ENCODE measurements around the gene RABL6.
"Not testable (repeated sequence)": the region's sequence is repeated elsewhere in the genome, so short reads cannot be mapped to it uniquely, and the experiment has no call there.

RABL6 gene

GRCh38 chr9:136828474-136829140, 20.9 kb downstream of the RABL6 start:
- no peak for TF ChIP-seq CTCF (IDR thresholded peaks at IDR 0.05; ENCODE audit: low read depth, low read length)
- in situ Hi-C loops (cut with HindIII; ENCODE audit: low sequenced_read_pairs), result no loop called here
- no peak for DNase-seq (ENCODE audit: low read depth, low spot score)
- no peak overlapping the region for H3K4me3 ChIP-seq (ENCODE audit: low read depth, low read length)

GRCh38 chr9:136829412-136829811, 21.7 kb downstream of the RABL6 start:
- in situ Hi-C loops (cut with HindIII; ENCODE audit: low sequenced_read_pairs), result no loop called here
- H3K4me3 ChIP-seq (ENCODE audit: low read depth, low read length), result no peak overlapping the region

GRCh38 chr9:136829981-136830885, 22.5 kb downstream of the RABL6 start:
- H3K4me3 ChIP-seq (ENCODE audit: low read depth, low read length), result no peak overlapping the region
- in situ Hi-C loops (cut with HindIII; ENCODE audit: low sequenced_read_pairs), result no loop called here
- no peak for DNase-seq (ENCODE audit: low read depth, low spot score)
- no peak for TF ChIP-seq CTCF (IDR thresholded peaks at IDR 0.05; ENCODE audit: low read depth, low read length)

More at GRCh38 chr9:136829412-136829811, 21.7 kb downstream of the RABL6 start:
- TF ChIP-seq CTCF (IDR thresholded peaks at IDR 0.05; ENCODE audit: low read depth, low read length), result no peak
- DNase-seq (ENCODE audit: low read depth, low spot score), result no peak

- H3K4me3 ChIP-seq (ENCODE audit: low read depth, low read length), result no peak overlapping the region
- in situ Hi-C loops (cut with HindIII; ENCODE audit: low sequenced_read_pairs), result no loop called here
- no peak for TF ChIP-seq CTCF (IDR thresholded peaks at IDR 0.05; ENCODE audit: low read depth, low read length)
- no peak for DNase-seq (ENCODE audit: low read depth, low spot score)
These were observed 23.4 kb downstream of the RABL6 start for GRCh38 chr9:136831002-136831719.

GRCh38 chr9:136831720-136832104, 24.0 kb downstream of the RABL6 start:
- no peak for DNase-seq (ENCODE audit: low read depth, low spot score)
- H3K4me3 ChIP-seq (ENCODE audit: low read depth, low read length), result no peak overlapping the region
- TF ChIP-seq CTCF (IDR thresholded peaks at IDR 0.05; ENCODE audit: low read depth, low read length), result no peak
- in situ Hi-C loops (cut with HindIII; ENCODE audit: low sequenced_read_pairs), result no loop called here

- no peak for DNase-seq (ENCODE audit: low read depth, low spot score)
- in situ Hi-C loops (cut with HindIII; ENCODE audit: low sequenced_read_pairs), result no loop called here
- no peak overlapping the region for H3K4me3 ChIP-seq (ENCODE audit: low read depth, low read length)
- TF ChIP-seq CTCF (IDR thresholded peaks at IDR 0.05; ENCODE audit: low read depth, low read length), result no peak
These were observed 24.8 kb downstream of the RABL6 start for GRCh38 chr9:136832581-136832980.

- in situ Hi-C loops (cut with HindIII; ENCODE audit: low sequenced_read_pairs); H3K4me3 ChIP-seq (ENCODE audit: low read depth, low read length); DNase-seq (ENCODE audit: low read depth, low spot score): not testable (repeated sequence)
These were observed 25.8 kb downstream of the RABL6 start for GRCh38 chr9:136833381-136834048.

Measured in astrocyte of the spinal cord (primary cell).